SU-DHL-6 (cell line): ENCODE measurements around the gene LAGE3.

Experiments used
- H2AFZ ChIP-seq: fragments of 200-600 bp; sonication (generic); 2 replicates; pipeline ENCODE4 v1.6.1; 2014; ENCODE audit warnings: low read depth, mild to moderate bottlenecking, moderate library complexity, mixed read lengths, antibody characterized with exemption, low read length; ENCODE audit not compliant: severe bottlenecking
- H3F3A ChIP-seq: fragments of 200-600 bp; shearing (Covaris generic); 2 replicates; pipeline ENCODE4 v1.6.0; 2016; ENCODE audit warnings: antibody characterized with exemption, mild to moderate bottlenecking; ENCODE audit not compliant: insufficient read depth
- H3K27ac ChIP-seq: fragments of 200-600 bp; sonication (generic); 2 replicates; pipeline ENCODE4 v1.5.1; 2016; ENCODE audit warnings: low read depth, mild to moderate bottlenecking, low read length, moderate library complexity, mixed read lengths
- H3K27me3 ChIP-seq: fragments of 200-600 bp; sonication (generic), shearing (Covaris generic); 2 replicates; pipeline ENCODE4 v1.6.0; 2014; ENCODE audit warnings: mild to moderate bottlenecking, low read length
- H3K36me3 ChIP-seq: fragments of 200-600 bp; sonication (generic); 2 replicates; pipeline ENCODE4 v1.6.1; 2014; ENCODE audit warnings: mild to moderate bottlenecking, low read length, mixed read lengths
- H3K4me2 ChIP-seq: fragments of 300-600, 200-600 bp; shearing (Covaris generic), sonication (generic); 2 replicates; pipeline ENCODE4 v1.6.0; 2014; ENCODE audit warnings: low read length, low read depth, mild to moderate bottlenecking; ENCODE audit not compliant: poor library complexity, severe bottlenecking
- H3K4me3 ChIP-seq: fragments of 200-600 bp; sonication (generic); 2 replicates; pipeline ENCODE4 v1.5.1; 2014; ENCODE audit warnings: antibody characterized with exemption, low read length, mild to moderate bottlenecking, mixed read lengths; ENCODE audit not compliant: insufficient read depth, poor library complexity, severe bottlenecking
- H3K79me2 ChIP-seq: fragments of 200-600 bp; sonication (generic); 2 replicates; pipeline ENCODE4 v1.6.1; 2014; ENCODE audit warnings: mild to moderate bottlenecking, low read length, moderate library complexity; ENCODE audit not compliant: insufficient read depth
- H3K9ac ChIP-seq: fragments of 200-600 bp; sonication (generic); 2 replicates; pipeline ENCODE4 v1.7.0; 2014; ENCODE audit warnings: mild to moderate bottlenecking, low read length
- H3K9me2 ChIP-seq: fragments of 200-600 bp; sonication (generic); replicated peaks from 2 replicates; pipeline ENCODE4 v1.6.1; 2014; ENCODE audit warnings: low read length; ENCODE audit not compliant: insufficient read depth
- H3K9me3 ChIP-seq: fragments of 200-600 bp; sonication (generic); 2 replicates; pipeline ENCODE4 v1.6.1; 2014; ENCODE audit warnings: low read length, mixed read lengths; ENCODE audit not compliant: insufficient read depth
- H4K20me1 ChIP-seq: fragments of 200-600 bp; sonication (generic); 2 replicates; pipeline ENCODE4 v1.6.1; 2014; ENCODE audit warnings: low read depth, mild to moderate bottlenecking, antibody characterized with exemption, low read length, moderate library complexity, mixed read lengths
- CTCF ChIP-seq: fragments of 200-600 bp; sonication (generic); IDR thresholded peaks from one replicate; pipeline ENCODE4 v1.5.1; 2017; ENCODE audit warnings: antibody characterized with exemption, mild to moderate bottlenecking, low read length, moderate library complexity; ENCODE audit not compliant: insufficient read depth, poor library complexity, severe bottlenecking
- EZH2phosphoT487 ChIP-seq: fragments of 200-600 bp; sonication (generic), shearing (Covaris generic); conservative IDR thresholded peaks from 2 replicates; pipeline ENCODE4 v1.6.1; 2018; ENCODE audit warnings: mild to moderate bottlenecking, antibody characterized with exemption, low read length, moderate library complexity, mixed read lengths

LAGE3 gene

GRCh38 chrX:154468217-154468616 is 10.9 kb downstream of the LAGE3 start:
- H3K9me3 ChIP-seq: no peaks in the 10 kb centered on the region
- TF ChIP-seq EZH2phosphoT487 (no peak), CTCF (no peak)
- no peak overlapping the region for H2AFZ ChIP-seq
- no peaks in the 10 kb centered on the region for H4K20me1 ChIP-seq
- H3F3A ChIP-seq: no peaks in the 10 kb centered on the region
- H3K27me3 ChIP-seq: no peaks in the 10 kb centered on the region
- no peak overlapping the region for H3K4me3 ChIP-seq
- no peaks in the 10 kb centered on the region for H3K79me2 ChIP-seq
- H3K9me2 ChIP-seq: no peaks in the 10 kb centered on the region
- no peak overlapping the region for H3K9ac ChIP-seq
- no peak overlapping the region for H3K27ac ChIP-seq
- no peaks in the 10 kb centered on the region for H3K36me3 ChIP-seq
- no peak overlapping the region for H3K4me2 ChIP-seq

- Histone ChIP-seq H3K9me3 (no peaks in the 10 kb centered on the region), H3K36me3 (no peaks in the 10 kb centered on the region)
- TF ChIP-seq CTCF: no peak
- no peak for TF ChIP-seq EZH2phosphoT487
Observed at GRCh38 chrX:154467556-154467955, 11.5 kb downstream of the LAGE3 start.

DNA sequence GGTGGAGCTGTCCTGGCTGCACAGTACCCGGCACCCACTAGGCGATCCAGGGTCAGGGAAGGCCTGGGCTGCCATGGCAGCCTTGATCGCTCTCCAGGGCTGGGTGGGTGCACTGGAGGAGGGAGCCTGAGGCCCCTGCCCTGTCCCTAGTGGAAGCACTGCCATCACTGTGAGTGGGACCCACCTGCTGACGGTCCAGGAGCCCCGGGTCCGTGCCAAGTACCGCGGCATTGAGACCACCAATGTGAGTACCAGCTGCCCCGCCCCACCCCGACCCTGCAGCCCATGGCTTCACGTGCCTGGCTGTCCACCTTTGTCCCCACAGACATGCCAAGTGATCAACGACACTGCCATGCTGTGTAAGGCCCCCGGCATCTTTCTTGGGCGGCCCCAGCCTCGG is 12.2 kb downstream of the LAGE3 start:
- no peaks in the 10 kb centered on the region for H3K79me2 ChIP-seq
- TF ChIP-seq CTCF: no peak
- no peak for TF ChIP-seq EZH2phosphoT487
- no peak overlapping the region for H2AFZ ChIP-seq
- H3K36me3 ChIP-seq: no peaks in the 10 kb centered on the region
- H3K9ac ChIP-seq: no peak overlapping the region
- no peaks in the 10 kb centered on the region for H3F3A ChIP-seq
- H4K20me1 ChIP-seq: no peaks in the 10 kb centered on the region
- H3K9me2 ChIP-seq: no peaks in the 10 kb centered on the region
- no peaks in the 10 kb centered on the region for H3K9me3 ChIP-seq
- no peak overlapping the region for H3K4me2 ChIP-seq
- no peak overlapping the region for H3K27ac ChIP-seq
- no peak overlapping the region for H3K4me3 ChIP-seq
- no peaks in the 10 kb centered on the region for H3K27me3 ChIP-seq

More at GRCh38 chrX:154467556-154467955, 11.5 kb downstream of the LAGE3 start:
- Histone ChIP-seq H3K27ac (no peak overlapping the region), H3K27me3 (no peaks in the 10 kb centered on the region), H4K20me1 (no peaks in the 10 kb centered on the region), H3K9me2 (no peaks in the 10 kb centered on the region), H3K79me2 (no peaks in the 10 kb centered on the region), H3F3A (no peaks in the 10 kb centered on the region), H2AFZ (no peak overlapping the region), H3K9ac (no peak overlapping the region), H3K4me3 (no peak overlapping the region), H3K4me2 (no peak overlapping the region)
